HepG2 (cell line): ENCODE results near the gene MSRB2. TPM values are rescaled to one million over a fixed set of nuclear protein-coding genes. Genes with fewer than 3 reads are reported as not detected.

Experiments used
- AKAP8 ChIP-seq: sonication (generic); formaldehyde crosslinking; IDR thresholded peaks from 2 replicates; pipeline ENCODE4 v1.5.1; 2020; ENCODE audit warnings: mild to moderate bottlenecking, missing genetic modification reagents
- ATF1 ChIP-seq: IDR thresholded peaks from 2 replicates; pipeline ENCODE4 v1.6.1; 2016; ENCODE audit warnings: mild to moderate bottlenecking, control low read depth
- EEA1 ChIP-seq: sonication (generic); formaldehyde crosslinking; IDR thresholded peaks from 2 replicates; pipeline ENCODE4 v1.5.1; 2020; ENCODE audit warnings: mild to moderate bottlenecking, missing genetic modification reagents, borderline replicate concordance
- ESRRA ChIP-seq: sonication (generic); formaldehyde crosslinking; IDR thresholded peaks from 2 replicates; pipeline ENCODE4 v1.5.1; 2020; ENCODE audit warnings: mild to moderate bottlenecking, low read depth, missing genetic modification reagents
- FOSL2 ChIP-seq: sonication (generic); formaldehyde crosslinking; IDR thresholded peaks from 2 replicates; pipeline ENCODE4 v1.4.0; 2020; ENCODE audit warnings: missing genetic modification reagents
- HES4 ChIP-seq: sonication (generic); formaldehyde crosslinking; IDR thresholded peaks from 2 replicates; pipeline ENCODE4 v1.9.0; 2021; ENCODE audit warnings: mild to moderate bottlenecking, missing genetic modification reagents, borderline replicate concordance
- MYNN ChIP-seq: sonication (generic); formaldehyde crosslinking; IDR thresholded peaks from 2 replicates; pipeline ENCODE4 v1.4.0; 2020; ENCODE audit warnings: mild to moderate bottlenecking, low read depth, missing genetic modification reagents
- SAFB2 ChIP-seq: sonication (generic); formaldehyde crosslinking; IDR thresholded peaks from 2 replicates; pipeline ENCODE4 v1.5.1; 2020; ENCODE audit warnings: missing genetic modification reagents, low read depth, mild to moderate bottlenecking, borderline replicate concordance
- THAP8 ChIP-seq: sonication (generic); formaldehyde crosslinking; IDR thresholded peaks from 2 replicates; pipeline ENCODE4 v1.5.1; 2020; ENCODE audit warnings: missing genetic modification reagents, mild to moderate bottlenecking, borderline replicate concordance
- ZFP37 ChIP-seq: sonication (generic); formaldehyde crosslinking; IDR thresholded peaks from 2 replicates; pipeline ENCODE4 v1.4.0; 2020; ENCODE audit warnings: missing genetic modification reagents, borderline replicate concordance
- ZNF136 ChIP-seq: sonication (generic); formaldehyde crosslinking; IDR thresholded peaks from 2 replicates; pipeline ENCODE4 v1.8.1; 2022; ENCODE audit warnings: low read depth, mild to moderate bottlenecking, moderate library complexity, missing genetic modification reagents
- ZNF143 ChIP-seq: sonication (generic); formaldehyde crosslinking; IDR thresholded peaks from 2 replicates; pipeline ENCODE4 v1.4.0; 2020; ENCODE audit warnings: missing genetic modification reagents
- ZNF709 ChIP-seq: sonication (generic); formaldehyde crosslinking; IDR thresholded peaks from 2 replicates; pipeline ENCODE4 v1.5.0; 2020; ENCODE audit warnings: mild to moderate bottlenecking, missing genetic modification reagents
- ZNF772 ChIP-seq: sonication (generic); formaldehyde crosslinking; IDR thresholded peaks from 2 replicates; pipeline ENCODE4 v1.5.0; 2020; ENCODE audit warnings: mild to moderate bottlenecking, missing genetic modification reagents
- ZNF788 ChIP-seq: sonication (generic); formaldehyde crosslinking; IDR thresholded peaks from 2 replicates; pipeline ENCODE4 v1.5.0; 2020; ENCODE audit warnings: mild to moderate bottlenecking, missing genetic modification reagents, borderline replicate concordance
- polyA plus RNA-seq, 8 experiments: library from polyadenylated mRNA; depleted of rRNA in 3 of 8; stranded (reverse) in 7 of 8; unstranded in 1 of 8; fragments of >200 nt; fragmentation: Illumina TruSeq in 4 of 8; extraction: Trizol in 4 of 8; gene quantifications; 2 replicates each; pipeline versions ENCODE4 v1.2.1 to v1.2.3, GENCODE V29; 2011 to 2016; ENCODE audit warnings: low read depth in 4 of 8, missing spikeins in 1 of 8, mixed read lengths in 1 of 8; ENCODE audit not compliant: insufficient read depth in 1 of 8
- total RNA-seq, 5 experiments: library from RNA; depleted of rRNA; stranded (reverse); fragments of >200 nt; fragmentation: Illumina TruSeq; extraction: Trizol; gene quantifications; 2 replicates each; pipeline ENCODE4 v1.2.3, GENCODE V29; 2016; ENCODE audit warnings: low read depth in 1 of 5
- TF ChIP-seq, protein P1 (sequence below): sonication (generic); formaldehyde crosslinking; IDR thresholded peaks from 2 replicates; pipeline ENCODE4 v1.4.0; 2020; ENCODE audit warnings: missing genetic modification reagents
- TF ChIP-seq, protein P2 (sequence below): sonication (generic); formaldehyde crosslinking; IDR thresholded peaks from 2 replicates; pipeline ENCODE4 v1.4.0; 2020; ENCODE audit warnings: missing genetic modification reagents
- TF ChIP-seq, protein P3 (sequence below): sonication (generic); formaldehyde crosslinking; IDR thresholded peaks from 2 replicates; pipeline ENCODE4 v1.8.0; 2023; ENCODE audit warnings: mild to moderate bottlenecking, missing genetic modification reagents
- TF ChIP-seq, protein P4 (sequence below): sonication (generic); formaldehyde crosslinking; conservative IDR thresholded peaks from 2 replicates; pipeline ENCODE4 v1.8.1; 2023; ENCODE audit warnings: missing genetic modification reagents
- TF ChIP-seq, protein P5 (sequence below): sonication (generic); formaldehyde crosslinking; IDR thresholded peaks from 2 replicates; pipeline ENCODE4 v1.4.0; 2020; ENCODE audit warnings: missing genetic modification reagents

MSRB2 gene
- total and polyA plus RNA-seq, 2 of the 13 experiments (the other 11 are each of a cell fraction or from before 2014, with no cell fraction given), result 8.3 to 22.1 TPM

DNA sequence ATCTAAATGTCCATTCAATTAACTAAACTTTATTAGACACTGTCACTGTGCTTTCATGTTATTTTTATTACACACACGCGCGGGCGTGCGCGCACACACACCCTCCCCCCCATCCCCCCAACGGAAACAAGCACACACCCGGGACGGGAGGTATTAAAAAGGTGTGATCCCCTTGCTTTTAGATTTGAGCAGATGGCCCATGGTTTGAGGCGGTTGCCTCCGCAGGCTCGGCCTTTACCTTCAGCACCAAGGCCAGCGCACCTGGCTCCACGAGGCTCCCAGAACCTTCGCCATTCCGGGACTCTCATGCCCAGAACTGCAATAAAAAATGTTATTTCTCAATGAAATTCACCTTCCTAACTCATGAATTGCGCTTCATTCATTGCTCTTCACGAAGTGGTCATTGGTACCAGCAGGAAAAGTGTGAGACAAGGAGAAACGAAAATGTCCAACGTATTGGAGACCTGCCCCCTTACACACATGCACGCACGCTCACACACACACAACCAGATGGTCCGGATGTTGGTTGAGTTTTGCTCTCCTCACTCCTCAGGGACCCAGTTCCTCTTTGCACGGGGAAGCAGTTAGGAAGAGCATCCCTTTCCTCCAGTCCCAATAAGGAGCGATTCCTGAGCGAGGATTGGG, 76.0 kb downstream of the MSRB2 start (continued):
- TF ChIP-seq HES4 (CRISPR knock-in tag) (0 out of 2 replicates have a peak, but pooled peaks have one; percentile 35), ZNF772 (CRISPR knock-in tag) (no peak), ZNF143 (CRISPR knock-in tag) (no peak), ZNF788 (CRISPR knock-in tag) (no peak), AKAP8 (CRISPR knock-in tag) (no peak), EEA1 (CRISPR knock-in tag) (no peak), ZNF136 (CRISPR knock-in tag) (no peak), THAP8 (CRISPR knock-in tag) (no peak), SAFB2 (CRISPR knock-in tag) (no peak), ZNF709 (CRISPR knock-in tag) (no peak), ATF1 (CRISPR knock-in tag) (no peak), ZFP37 (no peak), MYNN (CRISPR knock-in tag) (no peak), FOSL2 (no peak), ESRRA (CRISPR knock-in tag) (no peak)
- TF ChIP-seq, protein P1, sequence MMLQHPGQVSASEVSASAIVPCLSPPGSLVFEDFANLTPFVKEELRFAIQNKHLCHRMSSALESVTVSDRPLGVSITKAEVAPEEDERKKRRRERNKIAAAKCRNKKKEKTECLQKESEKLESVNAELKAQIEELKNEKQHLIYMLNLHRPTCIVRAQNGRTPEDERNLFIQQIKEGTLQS (CRISPR knock-in tag), result no peak
- TF ChIP-seq, protein P2, sequence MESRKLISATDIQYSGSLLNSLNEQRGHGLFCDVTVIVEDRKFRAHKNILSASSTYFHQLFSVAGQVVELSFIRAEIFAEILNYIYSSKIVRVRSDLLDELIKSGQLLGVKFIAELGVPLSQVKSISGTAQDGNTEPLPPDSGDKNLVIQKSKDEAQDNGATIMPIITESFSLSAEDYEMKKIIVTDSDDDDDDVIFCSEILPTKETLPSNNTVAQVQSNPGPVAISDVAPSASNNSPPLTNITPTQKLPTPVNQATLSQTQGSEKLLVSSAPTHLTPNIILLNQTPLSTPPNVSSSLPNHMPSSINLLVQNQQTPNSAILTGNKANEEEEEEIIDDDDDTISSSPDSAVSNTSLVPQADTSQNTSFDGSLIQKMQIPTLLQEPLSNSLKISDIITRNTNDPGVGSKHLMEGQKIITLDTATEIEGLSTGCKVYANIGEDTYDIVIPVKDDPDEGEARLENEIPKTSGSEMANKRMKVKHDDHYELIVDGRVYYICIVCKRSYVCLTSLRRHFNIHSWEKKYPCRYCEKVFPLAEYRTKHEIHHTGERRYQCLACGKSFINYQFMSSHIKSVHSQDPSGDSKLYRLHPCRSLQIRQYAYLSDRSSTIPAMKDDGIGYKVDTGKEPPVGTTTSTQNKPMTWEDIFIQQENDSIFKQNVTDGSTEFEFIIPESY (CRISPR knock-in tag), result no peak
- TF ChIP-seq, protein P3, sequence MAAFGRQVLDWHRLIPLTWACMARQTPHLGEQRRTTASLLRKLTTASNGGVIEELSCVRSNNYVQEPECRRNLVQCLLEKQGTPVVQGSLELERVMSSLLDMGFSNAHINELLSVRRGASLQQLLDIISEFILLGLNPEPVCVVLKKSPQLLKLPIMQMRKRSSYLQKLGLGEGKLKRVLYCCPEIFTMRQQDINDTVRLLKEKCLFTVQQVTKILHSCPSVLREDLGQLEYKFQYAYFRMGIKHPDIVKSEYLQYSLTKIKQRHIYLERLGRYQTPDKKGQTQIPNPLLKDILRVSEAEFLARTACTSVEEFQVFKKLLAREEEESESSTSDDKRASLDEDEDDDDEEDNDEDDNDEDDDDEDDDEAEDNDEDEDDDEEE, result no peak
- TF ChIP-seq, protein P4, sequence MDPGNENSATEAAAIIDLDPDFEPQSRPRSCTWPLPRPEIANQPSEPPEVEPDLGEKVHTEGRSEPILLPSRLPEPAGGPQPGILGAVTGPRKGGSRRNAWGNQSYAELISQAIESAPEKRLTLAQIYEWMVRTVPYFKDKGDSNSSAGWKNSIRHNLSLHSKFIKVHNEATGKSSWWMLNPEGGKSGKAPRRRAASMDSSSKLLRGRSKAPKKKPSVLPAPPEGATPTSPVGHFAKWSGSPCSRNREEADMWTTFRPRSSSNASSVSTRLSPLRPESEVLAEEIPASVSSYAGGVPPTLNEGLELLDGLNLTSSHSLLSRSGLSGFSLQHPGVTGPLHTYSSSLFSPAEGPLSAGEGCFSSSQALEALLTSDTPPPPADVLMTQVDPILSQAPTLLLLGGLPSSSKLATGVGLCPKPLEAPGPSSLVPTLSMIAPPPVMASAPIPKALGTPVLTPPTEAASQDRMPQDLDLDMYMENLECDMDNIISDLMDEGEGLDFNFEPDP (CRISPR knock-in tag), result no peak
- TF ChIP-seq, protein P5, sequence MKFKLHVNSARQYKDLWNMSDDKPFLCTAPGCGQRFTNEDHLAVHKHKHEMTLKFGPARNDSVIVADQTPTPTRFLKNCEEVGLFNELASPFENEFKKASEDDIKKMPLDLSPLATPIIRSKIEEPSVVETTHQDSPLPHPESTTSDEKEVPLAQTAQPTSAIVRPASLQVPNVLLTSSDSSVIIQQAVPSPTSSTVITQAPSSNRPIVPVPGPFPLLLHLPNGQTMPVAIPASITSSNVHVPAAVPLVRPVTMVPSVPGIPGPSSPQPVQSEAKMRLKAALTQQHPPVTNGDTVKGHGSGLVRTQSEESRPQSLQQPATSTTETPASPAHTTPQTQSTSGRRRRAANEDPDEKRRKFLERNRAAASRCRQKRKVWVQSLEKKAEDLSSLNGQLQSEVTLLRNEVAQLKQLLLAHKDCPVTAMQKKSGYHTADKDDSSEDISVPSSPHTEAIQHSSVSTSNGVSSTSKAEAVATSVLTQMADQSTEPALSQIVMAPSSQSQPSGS, result no peak
